ENCODE data around the gene TMEM86A. TPM values are rescaled to one million over a fixed set of nuclear protein-coding genes. Genes with fewer than 3 reads are reported as not detected.

The TMEM86A gene
- 0.93 and 1.6 TPM in 2 replicates for total RNA-seq

GRCh38 chr11:18698341-18699268 lies at the start of gene TMEM86A:
TSS of gene TMEM86A (plus strand) at chr11:18698779. CDS start at chr11:18698887, 108 bp downstream.

DNA sequence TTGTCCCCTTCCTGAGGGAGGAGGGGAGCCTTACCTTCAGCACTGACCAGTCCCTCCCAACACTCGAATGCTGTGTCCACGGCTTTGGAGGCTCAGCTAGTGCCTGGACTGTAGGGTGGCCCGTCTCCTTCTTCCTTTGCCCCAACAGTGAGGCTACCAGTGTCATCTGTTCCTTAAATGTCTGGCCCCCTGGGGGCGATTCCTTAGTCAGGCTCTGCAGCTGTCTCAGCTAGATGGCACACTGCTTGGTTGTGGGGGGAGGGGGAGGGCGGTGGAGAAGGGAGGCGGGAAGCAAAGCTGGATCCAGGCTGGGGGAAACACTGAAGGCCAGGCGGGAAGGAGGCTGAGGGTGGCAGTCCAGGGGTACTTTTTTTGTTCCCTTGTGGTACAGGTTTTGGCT lies 27.5 kb downstream of the TMEM86A start, which contains the start of gene IGSF22:
TSS of gene IGSF22 (minus strand) at position 149 of the 400 bp plus-strand sequence. CDS start 1,952 bp downstream, outside the sequence.

Other genes with a start within 250 kb of the TMEM86A start
- gene LDHAL6A, start 242.9 kb upstream of the TMEM86A start, total RNA-seq, result not detected in 2 replicates
- 48.3 and 68.1 TPM in 2 replicates for gene TSG101, start 171.8 kb upstream of the TMEM86A start, total RNA-seq
- gene UEVLD, start 110.0 kb upstream of the TMEM86A start, total RNA-seq, result 21.7 and 25.4 TPM in 2 replicates
- 0.87 TPM in 1 of 2 replicates, not detected in the other for gene MISFA, start 99.0 kb upstream of the TMEM86A start, total RNA-seq
- 11.1 and 17.3 TPM in 2 replicates for gene SPTY2D1, start 64.4 kb upstream of the TMEM86A start, total RNA-seq
- not detected in 2 replicates for gene IGSF22, start 27.4 kb downstream of the TMEM86A start, total RNA-seq
- not detected in 2 replicates for gene PTPN5, start 93.0 kb downstream of the TMEM86A start, total RNA-seq
- gene MRGPRX1, start 240.6 kb downstream of the TMEM86A start, total RNA-seq, result not detected in 2 replicates